Small intestine (tissue), 4 donors: ENCODE data around the gene UBE2L5. TPM values are rescaled to one million over a fixed set of nuclear protein-coding genes. Genes with fewer than 3 reads are reported as not detected.

ENCODE experiments used
- polyA plus RNA-seq, 4 donors: library from polyadenylated mRNA; stranded (reverse) in 3 of 4; unstranded in 1 of 4; fragments of 200-250 nt in 3 of 4; fragments of 120-200 nt in 1 of 4; gene quantifications; one replicate each; pipeline versions ENCODE4 v1.2.1 to v1.2.3, GENCODE V29; 2013
- donor health status: healthy with polysubstance abuse.
- donor health status: Bipolar disorder and iron deficiency.
- donor health status: healthy.

Gene UBE2L5
- polyA plus RNA-seq, 4 donors, result 0.18 TPM; not detected in 3

Other genes with a start within 250 kb of the UBE2L5 start
- 1 to 10 TPM in 3 of 4 donors, under 1 TPM in 1; 0.22 to 3.0 (median 1.5) TPM for gene KATNAL1, start 114.9 kb upstream of the UBE2L5 start, polyA plus RNA-seq
- gene HMGB1, start 43.4 kb downstream of the UBE2L5 start, polyA plus RNA-seq, result 100 to 1,000 TPM; 244 to 598 (median 374) TPM
- 10 to 100 TPM in 1 of 4 donors, 1 to 10 TPM in 3; 6.6 to 23.2 (median 8.3) TPM for gene USPL1, start 195.4 kb downstream of the UBE2L5 start, polyA plus RNA-seq